ENCODE data around the gene DNPH1. TPM values are rescaled to one million over a fixed set of nuclear protein-coding genes. Genes with fewer than 3 reads are reported as not detected.

DNPH1 gene
- total and polyA plus RNA-seq, 2 of the 8 experiments (the other 6 are each of a cell fraction or from before 2014, with no cell fraction given) = 33.9 to 134 TPM

DNA sequence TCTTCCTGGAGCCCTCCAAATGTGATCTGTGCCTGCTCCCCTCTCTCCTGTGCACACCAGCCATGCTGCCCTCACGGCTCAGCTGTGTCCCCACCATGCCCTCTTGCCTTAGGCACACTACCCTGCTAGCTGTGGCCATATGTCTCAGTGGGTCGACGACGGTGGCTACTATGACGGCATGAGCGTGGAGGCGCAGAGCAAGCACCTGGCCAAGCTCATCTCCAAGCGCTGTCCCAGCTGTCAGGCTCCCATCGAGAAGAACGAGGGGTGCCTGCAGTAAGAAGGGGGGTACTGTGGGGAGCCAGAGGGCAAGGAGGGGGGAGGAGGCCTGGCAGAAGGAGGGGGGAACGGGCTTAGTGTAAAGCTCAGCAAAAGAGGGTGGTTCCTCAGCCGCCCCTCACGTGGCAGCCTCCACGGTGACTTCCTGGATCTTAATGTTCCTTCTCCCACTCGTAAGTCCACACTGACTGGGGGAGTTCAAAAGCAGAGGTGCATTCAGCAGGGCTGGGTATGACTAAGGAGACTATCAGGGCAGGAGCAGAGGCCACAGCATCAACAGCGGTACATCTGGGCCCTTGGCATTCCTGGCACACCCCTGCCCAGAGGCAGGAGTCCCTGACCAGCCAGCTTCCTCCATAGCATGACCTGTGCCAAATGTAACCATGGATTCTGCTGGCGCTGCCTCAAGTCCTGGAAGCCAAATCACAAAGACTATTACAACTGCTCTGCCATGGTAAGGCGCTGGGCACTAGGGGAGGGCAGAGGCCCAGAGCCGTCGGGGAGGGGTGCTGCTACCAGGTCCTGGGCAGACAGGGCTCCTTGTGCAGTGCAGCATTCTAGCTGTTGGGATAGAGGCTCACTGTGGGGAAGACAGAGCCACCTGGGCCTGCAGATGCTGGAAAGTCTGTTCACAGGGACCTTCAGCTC lies 8.0 kb downstream of the DNPH1 start:
- Histone ChIP-seq H4K8ac (ENCODE audit: extremely low read depth, insufficient read depth, low read length) (no peak overlapping the region), H3K18ac (ENCODE audit: extremely low read depth, low read length) (no peak overlapping the region), H2BK5ac (ENCODE audit: low read depth, low read length) (0 out of 2 replicates have a peak overlapping the region, but pooled peaks have one; percentile 37), H2BK15ac (ENCODE audit: low read length) (no peak overlapping the region), H3K79me1 (ENCODE audit: low read depth, low read length) (0 out of 2 replicates have a peak, but pooled peaks cover 2% of the 10 kb centered on the region), H3K9me3 (ENCODE audit: insufficient read depth in 2 of 2, low read depth in 1 of 2, low read length in 1 of 2) (no peaks in the 10 kb centered on the region), H2AK5ac (ENCODE audit: low read depth, low read length) (no peak overlapping the region), H3K4me1 (replicated peaks in 1 of 4; ENCODE audit: control insufficient read depth in 3 of 4, insufficient read depth in 4 of 4, low read length in 3 of 4) (peaks cover 0 to 4% (median 0%) of the 10 kb centered on the region in 4 experiments; a peak in 1 of 7 replicates), H3K23ac (ENCODE audit: insufficient read length) (no peak overlapping the region), H3K23me2 (ENCODE audit: low read depth, low read length) (no peaks in the 10 kb centered on the region), H4K20me1 (replicated peaks in 1 of 2; ENCODE audit: control insufficient read depth in 1 of 2, insufficient read depth in 2 of 2, low read length in 2 of 2) (peaks cover 5% of the 10 kb centered on the region in 2 experiments), H3K56ac (replicated peaks; ENCODE audit: insufficient read length, low read depth, low read length) (no peak overlapping the region), H3K79me2 (ENCODE audit: control insufficient read depth in 1 of 2, insufficient read depth in 2 of 2, low read length in 2 of 2) (no peaks in the 10 kb centered on the region), H4K91ac (replicated peaks; ENCODE audit: insufficient read length, low read length) (no peak overlapping the region), H4K5ac (ENCODE audit: insufficient read length, low read depth, low read length) (no peak overlapping the region), H3K9ac (replicated peaks in 1 of 4; ENCODE audit: extremely low read depth in 1 of 4, low read depth in 3 of 4, low read length in 3 of 4) (peak overlapping the region in 1 of 4 experiments; percentile 16; a peak in 1 of 7 replicates), H3K27me3 (replicated peaks in 1 of 4; ENCODE audit: control insufficient read depth in 3 of 4, extremely low read depth in 1 of 4, insufficient read depth in 3 of 4, low read length in 3 of 4) (no peaks in the 10 kb centered on the region), H3K4ac (replicated peaks; ENCODE audit: insufficient read length, low read depth, low read length) (no peak overlapping the region), H2BK20ac (ENCODE audit: low read length) (no peak overlapping the region), H2AFZ (ENCODE audit: low read length) (no peak overlapping the region), H3K14ac (ENCODE audit: insufficient read length) (no peak overlapping the region), H3K36me3 (ENCODE audit: control insufficient read depth in 2 of 4, insufficient read depth in 4 of 4, low read length in 3 of 4) (no peaks in the 10 kb centered on the region; a peak in 1 of 8 replicates), H3K27ac (ENCODE audit: low read depth, low read length) (no peak overlapping the region), H3K4me2 (ENCODE audit: insufficient read depth in 1 of 2, low read depth in 2 of 2, low read length in 2 of 2) (no peak overlapping the region), H3K4me3 (ENCODE audit: extremely low read depth in 1 of 4, insufficient read depth in 2 of 4, low read depth in 3 of 4, low read length in 4 of 4) (no peak overlapping the region), H2BK120ac (replicated peaks; ENCODE audit: low read depth, low read length) (no peak overlapping the region), H2BK12ac (ENCODE audit: low read depth, low read length) (no peak overlapping the region)
- 94% methylated on average over 15 of the region's 20 CpGs; no CpG with 5 or more reads in 1 of the 2 experiments for WGBS, 2 experiments (ENCODE audit: extremely low coverage in 1 of 2, insufficient coverage in 1 of 2, insufficient read length in 1 of 2, insufficient replicate concordance in 2 of 2, low coverage in 1 of 2, low lambda C conversion rate in 2 of 2, missing lambda C conversion rate in 1 of 2)
- DNase-seq (ENCODE audit: low read depth in 1 of 2, low spot score in 2 of 2) = no peak
- no peak for FAIRE-seq
- CTCF ChIA-PET (ENCODE audit: partially characterized antibody) = interaction anchor here (0.5 to 3.2 kb wide), 8 partner anchors 11 to 286 kb away, joined by 3 to 10 read pairs (median 4); no protein-coding TSS in a partner anchor
- POLR2A ChIA-PET (ENCODE audit: partially characterized antibody) = interaction anchor here (0.6 to 2.5 kb wide), 11 partner anchors 8 to 293 kb away, joined by 3 to 19 read pairs (median 4); partner anchors contain the start of genes CUL9 and DNPH1
- TF ChIP-seq, protein P1, sequence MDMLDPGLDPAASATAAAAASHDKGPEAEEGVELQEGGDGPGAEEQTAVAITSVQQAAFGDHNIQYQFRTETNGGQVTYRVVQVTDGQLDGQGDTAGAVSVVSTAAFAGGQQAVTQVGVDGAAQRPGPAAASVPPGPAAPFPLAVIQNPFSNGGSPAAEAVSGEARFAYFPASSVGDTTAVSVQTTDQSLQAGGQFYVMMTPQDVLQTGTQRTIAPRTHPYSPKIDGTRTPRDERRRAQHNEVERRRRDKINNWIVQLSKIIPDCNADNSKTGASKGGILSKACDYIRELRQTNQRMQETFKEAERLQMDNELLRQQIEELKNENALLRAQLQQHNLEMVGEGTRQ (IDR thresholded peaks at IDR 0.05; ENCODE audit: low read length) = no peak
- no peak for TF ChIP-seq CHD2 (IDR thresholded peaks at IDR 0.05; ENCODE audit: low read length)
- TF ChIP-seq CBX5 (IDR thresholded peaks at IDR 0.05; ENCODE audit: low read depth, low read length) = no peak
- TF ChIP-seq, protein P2, sequence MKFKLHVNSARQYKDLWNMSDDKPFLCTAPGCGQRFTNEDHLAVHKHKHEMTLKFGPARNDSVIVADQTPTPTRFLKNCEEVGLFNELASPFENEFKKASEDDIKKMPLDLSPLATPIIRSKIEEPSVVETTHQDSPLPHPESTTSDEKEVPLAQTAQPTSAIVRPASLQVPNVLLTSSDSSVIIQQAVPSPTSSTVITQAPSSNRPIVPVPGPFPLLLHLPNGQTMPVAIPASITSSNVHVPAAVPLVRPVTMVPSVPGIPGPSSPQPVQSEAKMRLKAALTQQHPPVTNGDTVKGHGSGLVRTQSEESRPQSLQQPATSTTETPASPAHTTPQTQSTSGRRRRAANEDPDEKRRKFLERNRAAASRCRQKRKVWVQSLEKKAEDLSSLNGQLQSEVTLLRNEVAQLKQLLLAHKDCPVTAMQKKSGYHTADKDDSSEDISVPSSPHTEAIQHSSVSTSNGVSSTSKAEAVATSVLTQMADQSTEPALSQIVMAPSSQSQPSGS (IDR thresholded peaks at IDR 0.05; ENCODE audit: low read length) = no peak
- no peak for TF ChIP-seq RBBP5 (IDR thresholded peaks at IDR 0.05; ENCODE audit: borderline replicate concordance, low read depth, low read length)
- TF ChIP-seq JUND (IDR thresholded peaks at IDR 0.05; ENCODE audit: low read length) = no peak
- no peak for TF ChIP-seq POLR2AphosphoS5 (IDR thresholded peaks at IDR 0.05; ENCODE audit: low read depth, low read length)
- no peak for TF ChIP-seq CHD1 (IDR thresholded peaks at IDR 0.05; ENCODE audit: low read depth, low read length)
- no peak for TF ChIP-seq BACH1 (IDR thresholded peaks at IDR 0.05; ENCODE audit: low read length)
